ENCODE data around the gene PABPC1L. TPM values are rescaled to one million over a fixed set of nuclear protein-coding genes. Genes with fewer than 3 reads are reported as not detected.

PABPC1L gene
- total RNA-seq, 1 donor from 2014 or later, result 45.3 TPM

GRCh38 chr20:44930517-44931168 is 20.8 kb downstream of the PABPC1L start:
- H3K27me3 Mint-ChIP-seq (ENCODE audit: insufficient read depth, low read depth), result peaks cover 2% of the 10 kb centered on the region

DNA sequence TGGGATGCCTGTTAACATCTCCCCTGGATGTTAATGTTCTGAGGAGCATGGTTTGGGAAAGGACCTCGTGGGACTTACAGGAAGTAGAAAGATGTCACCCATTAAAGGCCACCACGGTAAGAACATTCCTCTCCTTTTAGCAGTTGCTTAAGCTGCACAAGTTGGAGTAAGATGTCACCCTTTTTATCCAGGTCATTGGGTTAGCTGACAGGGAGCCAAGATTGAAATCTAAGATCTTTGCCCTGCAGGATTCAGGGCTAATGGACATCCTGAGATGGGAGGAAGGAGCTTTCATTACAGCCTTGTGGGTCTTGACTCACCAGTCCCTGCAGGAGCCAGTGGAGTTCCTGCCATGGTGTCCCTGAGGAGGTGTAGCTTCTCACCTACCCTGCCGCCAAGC is 22.1 kb downstream of the PABPC1L start:
- H4K20me1 ChIP-seq (ENCODE audit: low read depth), result no peaks in the 10 kb centered on the region
- no peak overlapping the region for H2AFZ ChIP-seq (replicated peaks)
- H3K36me3 ChIP-seq, result no peaks in the 10 kb centered on the region
- TF ChIP-seq EZH2phosphoT487 (IDR thresholded peaks at IDR 0.05) (no peak), CTCF (IDR thresholded peaks at IDR 0.05) (no peak), EZH2 (IDR thresholded peaks at IDR 0.05) (no peak)
- H3K4me1 ChIP-seq, result no peaks in the 10 kb centered on the region
- H3K27me3 Mint-ChIP-seq (ENCODE audit: insufficient read depth, low read depth), result peaks cover 2% of the 10 kb centered on the region
- no peaks in the 10 kb centered on the region for H3K4me1 Mint-ChIP-seq
- no peaks in the 10 kb centered on the region for H3F3A ChIP-seq (ENCODE audit: low read depth)
- no peaks in the 10 kb centered on the region for H3K79me2 ChIP-seq (ENCODE audit: low read depth)
- H3K9me3 ChIP-seq (ENCODE audit: low read depth), result no peaks in the 10 kb centered on the region
- H3K27ac Mint-ChIP-seq, result no peak overlapping the region
- no peak overlapping the region for H3K27ac ChIP-seq
- H3K9ac ChIP-seq, result no peak overlapping the region
- H3K4me2 ChIP-seq, result no peak overlapping the region
- no peak overlapping the region for H3K4me3 ChIP-seq
- H3K36me3 Mint-ChIP-seq, result peaks cover 6% of the 10 kb centered on the region
- no peaks in the 10 kb centered on the region for H3K9me3 Mint-ChIP-seq
- no peak for DNase-seq (ENCODE audit: low spot score)
- H3K27me3 ChIP-seq, result no peaks in the 10 kb centered on the region
- H3K4me3 Mint-ChIP-seq, result no peak overlapping the region

More at GRCh38 chr20:44930517-44931168, 20.8 kb downstream of the PABPC1L start:
- no peaks in the 10 kb centered on the region for H3K36me3 ChIP-seq
- no peaks in the 10 kb centered on the region for H3K27me3 ChIP-seq
- H3K36me3 Mint-ChIP-seq, result peaks cover 6% of the 10 kb centered on the region
- no peak overlapping the region for H3K9ac ChIP-seq
- no peaks in the 10 kb centered on the region for H3K9me3 ChIP-seq (ENCODE audit: low read depth)
- TF ChIP-seq EZH2 (IDR thresholded peaks at IDR 0.05) (no peak), EZH2phosphoT487 (IDR thresholded peaks at IDR 0.05) (no peak), CTCF (IDR thresholded peaks at IDR 0.05) (no peak)
- H3K4me3 Mint-ChIP-seq, result no peak overlapping the region
- H3K27ac ChIP-seq, result no peak overlapping the region
- no peak overlapping the region for H3K4me3 ChIP-seq
- H3K9me3 Mint-ChIP-seq, result no peaks in the 10 kb centered on the region
- no peaks in the 10 kb centered on the region for H3K79me2 ChIP-seq (ENCODE audit: low read depth)
- no peaks in the 10 kb centered on the region for H3K4me1 ChIP-seq
- no peak for DNase-seq (ENCODE audit: low spot score)
- no peak overlapping the region for H3K4me2 ChIP-seq
- H2AFZ ChIP-seq (replicated peaks), result no peak overlapping the region
- no peaks in the 10 kb centered on the region for H3K4me1 Mint-ChIP-seq
- no peaks in the 10 kb centered on the region for H4K20me1 ChIP-seq (ENCODE audit: low read depth)
- H3F3A ChIP-seq (ENCODE audit: low read depth), result no peaks in the 10 kb centered on the region
- no peak overlapping the region for H3K27ac Mint-ChIP-seq

DNA sequence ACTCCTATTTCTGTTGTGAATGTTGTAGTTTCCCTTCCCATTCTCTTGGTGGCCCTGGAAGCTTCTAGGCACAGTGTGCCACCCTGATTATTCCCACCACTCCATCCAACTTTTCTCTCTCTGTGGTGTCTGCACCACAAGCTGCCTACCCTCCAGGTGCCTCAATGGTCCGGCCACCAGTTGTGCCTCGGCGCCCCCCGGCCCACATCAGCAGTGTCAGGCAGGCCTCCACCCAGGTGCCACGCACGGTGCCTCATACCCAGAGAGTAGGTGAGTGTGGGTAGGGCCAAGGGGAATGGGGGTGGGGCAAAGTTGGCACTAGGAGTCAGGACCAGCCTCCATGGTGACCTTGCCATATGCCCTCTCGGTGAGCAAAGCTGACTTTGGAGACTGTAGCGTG is 23.1 kb downstream of the PABPC1L start:
- no peaks in the 10 kb centered on the region for H3K9me3 ChIP-seq (ENCODE audit: low read depth)
- Mint-ChIP-seq H3K9me3 (no peaks in the 10 kb centered on the region), H3K4me3 (no peak overlapping the region), H3K27me3 (ENCODE audit: insufficient read depth, low read depth) (peaks cover 2% of the 10 kb centered on the region), H3K36me3 (peaks cover 6% of the 10 kb centered on the region), H3K27ac (no peak overlapping the region), H3K4me1 (no peaks in the 10 kb centered on the region)
- no peak overlapping the region for H3K27ac ChIP-seq
- no peaks in the 10 kb centered on the region for H4K20me1 ChIP-seq (ENCODE audit: low read depth)
- no peak for TF ChIP-seq EZH2phosphoT487 (IDR thresholded peaks at IDR 0.05)
- no peak for TF ChIP-seq CTCF (IDR thresholded peaks at IDR 0.05)
- no peak for TF ChIP-seq EZH2 (IDR thresholded peaks at IDR 0.05)
- no peaks in the 10 kb centered on the region for H3K27me3 ChIP-seq
- no peak overlapping the region for H3K9ac ChIP-seq
- H3F3A ChIP-seq (ENCODE audit: low read depth), result no peaks in the 10 kb centered on the region
- no peak overlapping the region for H2AFZ ChIP-seq (replicated peaks)
- no peaks in the 10 kb centered on the region for H3K79me2 ChIP-seq (ENCODE audit: low read depth)
- H3K36me3 ChIP-seq, result no peaks in the 10 kb centered on the region
- no peak for DNase-seq (ENCODE audit: low spot score)
- no peak overlapping the region for H3K4me3 ChIP-seq
- H3K4me1 ChIP-seq, result no peaks in the 10 kb centered on the region
- no peak overlapping the region for H3K4me2 ChIP-seq

Measured in neural progenitor cell (in vitro differentiated cells).